Measurements from ENCODE around the gene FOXI2.

FOXI2 gene

GRCh38 chr10:127736915-127737562 lies at the start of gene FOXI2:
Gene FOXI2 (plus strand): TSS chr10:127737185. CDS start chr10:127737274, 89 bp downstream.
- no peak for DNase-seq (ENCODE audit: low read depth in 3 of 3)

- DNase-seq (ENCODE audit: low read depth in 3 of 3) = no peak
These were observed 49.4 kb upstream of the FOXI2 start for GRCh38 chr10:127687548-127687947.

- no peak for DNase-seq (ENCODE audit: low read depth in 3 of 3)
These were observed 46.7 kb upstream of the FOXI2 start for GRCh38 chr10:127690176-127690835.

- no peak for DNase-seq (ENCODE audit: low read depth in 3 of 3)
These were observed 42.3 kb upstream of the FOXI2 start for GRCh38 chr10:127694580-127695193.

GRCh38 chr10:127695431-127695830 lies 41.6 kb upstream of the FOXI2 start:
- no peak for DNase-seq (ENCODE audit: low read depth in 3 of 3)

- no peak for DNase-seq (ENCODE audit: low read depth in 3 of 3)
These were observed 38.1 kb upstream of the FOXI2 start for GRCh38 chr10:127698886-127699285.

- DNase-seq (ENCODE audit: low read depth in 3 of 3) = no peak
These were observed 37.7 kb upstream of the FOXI2 start for GRCh38 chr10:127699311-127699710.

GRCh38 chr10:127702271-127702670 lies 34.7 kb upstream of the FOXI2 start:
- DNase-seq (ENCODE audit: low read depth in 3 of 3) = no peak

- no peak for DNase-seq (ENCODE audit: low read depth in 3 of 3)
These were observed 21.7 kb upstream of the FOXI2 start for GRCh38 chr10:127715249-127715648.

GRCh38 chr10:127715782-127716378 lies 21.1 kb upstream of the FOXI2 start:
- no peak for DNase-seq (ENCODE audit: low read depth in 3 of 3)

GRCh38 chr10:127720142-127720541 lies 16.8 kb upstream of the FOXI2 start:
- no peak for DNase-seq (ENCODE audit: low read depth in 3 of 3)

GRCh38 chr10:127720903-127721302 lies 16.1 kb upstream of the FOXI2 start:
- DNase-seq (ENCODE audit: low read depth in 3 of 3) = no peak

GRCh38 chr10:127734753-127735152 lies 2.2 kb upstream of the FOXI2 start:
- no peak for DNase-seq (ENCODE audit: low read depth in 3 of 3)

- no peak for DNase-seq (ENCODE audit: low read depth in 3 of 3)
These were observed 1.8 kb upstream of the FOXI2 start for GRCh38 chr10:127735156-127735555.

- DNase-seq (ENCODE audit: low read depth in 3 of 3) = no peak
These were observed 1.2 kb upstream of the FOXI2 start for GRCh38 chr10:127735723-127736221.

GRCh38 chr10:127736222-127736914 lies 617 bp upstream of the FOXI2 start:
- no peak for DNase-seq (ENCODE audit: low read depth in 3 of 3)

GRCh38 chr10:127737563-127738511 lies 852 bp downstream of the FOXI2 start:
- DNase-seq (ENCODE audit: low read depth in 3 of 3) = no peak

- DNase-seq (ENCODE audit: low read depth in 3 of 3) = no peak
These were observed 1.8 kb downstream of the FOXI2 start for GRCh38 chr10:127738512-127739424.

- DNase-seq (ENCODE audit: low read depth in 3 of 3) = no peak
These were observed 2.9 kb downstream of the FOXI2 start for GRCh38 chr10:127739908-127740307.

GRCh38 chr10:127740596-127740995 lies 3.6 kb downstream of the FOXI2 start:
- DNase-seq (ENCODE audit: low read depth in 3 of 3) = no peak
